ENCODE measurements around the gene TMC8. TPM values are rescaled to one million over a fixed set of nuclear protein-coding genes. Genes with fewer than 3 reads are reported as not detected.

TMC8 gene
- total and polyA plus RNA-seq, 4 donors = 1.3 to 14.5 (median 5.0) TPM

- TF ChIP-seq ZBTB33 (IDR thresholded peaks at IDR 0.05) = no peak
- no peak for TF ChIP-seq EGR1 (IDR thresholded peaks at IDR 0.05; ENCODE audit: low read depth in 2 of 2)
- no peak for TF ChIP-seq JUND (IDR thresholded peaks at IDR 0.05)
- no peak for TF ChIP-seq RAD21 (IDR thresholded peaks at IDR 0.05)
- no peak for TF ChIP-seq HNF4G (IDR thresholded peaks at IDR 0.05)
- no peak for TF ChIP-seq FOXA1 (IDR thresholded peaks at IDR 0.05)
- TF ChIP-seq MAX (IDR thresholded peaks at IDR 0.05) = no peak
- TF ChIP-seq FOXA2 (IDR thresholded peaks at IDR 0.05) = no peak
- TF ChIP-seq TAF1 (conservative IDR thresholded peaks at IDR 0.05) = no peak
Measured at GRCh38 chr17:78106211-78106610, 24.4 kb upstream of the TMC8 start (continued).

GRCh38 chr17:78107457-78107856, 23.1 kb upstream of the TMC8 start:
- Histone ChIP-seq H3K9ac (ENCODE audit: low read depth in 1 of 2, low read length in 2 of 2) (no peak overlapping the region), H3K4me3 (ENCODE audit: low read depth in 1 of 3, low read length in 3 of 3) (no peak overlapping the region), H3K9me3 (ENCODE audit: control insufficient read depth in 4 of 4, low read length in 3 of 4) (no peaks in the 10 kb centered on the region), H3K27ac (ENCODE audit: low read depth in 1 of 2, low read length in 2 of 2) (no peak overlapping the region), H3K27me3 (ENCODE audit: control insufficient read depth in 4 of 4, insufficient read depth in 4 of 4, low read length in 3 of 4) (no peaks in the 10 kb centered on the region), H3K4me1 (ENCODE audit: control insufficient read depth in 4 of 4, insufficient read depth in 4 of 4, low read length in 3 of 4) (peaks cover 0 to 3% (median 0%) of the 10 kb centered on the region in 4 donors), H3K36me3 (ENCODE audit: control insufficient read depth in 4 of 4, insufficient read depth in 3 of 4, low read depth in 1 of 4, low read length in 3 of 4) (peaks cover 3 to 30% (median 13%) of the 10 kb centered on the region in 4 donors)
- DNase-seq (ENCODE audit: low spot score) = no peak
- TF ChIP-seq YY1 (IDR thresholded peaks at IDR 0.05) = no peak
- no peak for TF ChIP-seq RXRA (IDR thresholded peaks at IDR 0.05)
- TF ChIP-seq HNF4A (conservative IDR thresholded peaks at IDR 0.05) = no peak
- TF ChIP-seq CTCF (IDR thresholded peaks at IDR 0.05; ENCODE audit: low read depth, low read length, missing input control) = no peak
- no peak for TF ChIP-seq MAX (IDR thresholded peaks at IDR 0.05)
- TF ChIP-seq REST (IDR thresholded peaks at IDR 0.05) = no peak
- no peak for TF ChIP-seq SP1 (IDR thresholded peaks at IDR 0.05)
- TF ChIP-seq TAF1 (conservative IDR thresholded peaks at IDR 0.05) = no peak
- TF ChIP-seq RAD21 (IDR thresholded peaks at IDR 0.05) = no peak
- no peak for TF ChIP-seq EGR1 (IDR thresholded peaks at IDR 0.05; ENCODE audit: low read depth in 2 of 2)
- TF ChIP-seq HNF4G (IDR thresholded peaks at IDR 0.05) = no peak
- no peak for TF ChIP-seq NR2F2 (IDR thresholded peaks at IDR 0.05)
- no peak for TF ChIP-seq FOXA2 (IDR thresholded peaks at IDR 0.05)
- no peak for TF ChIP-seq ZBTB33 (IDR thresholded peaks at IDR 0.05)
- TF ChIP-seq FOXA1 (IDR thresholded peaks at IDR 0.05) = no peak
- no peak for TF ChIP-seq GABPA (IDR thresholded peaks at IDR 0.05 in 1 of 2, conservative IDR thresholded peaks at IDR 0.05 in 1 of 2)
- no peak for TF ChIP-seq JUND (IDR thresholded peaks at IDR 0.05)
- WGBS = 90% methylated on average over 10 of the region's 10 CpGs

All from liver (tissue), 9 donors.